HK-2 (cell line): ENCODE measurements around the gene PLXNB3.
"Not testable (repeated sequence)": the region's sequence is repeated elsewhere in the genome, so short reads cannot be mapped to it uniquely, and the experiment has no call there.

Experiments
- DNase-seq: peaks from one replicate; pipeline ENCODE4 v3.0.0-alpha.2; 2018; ENCODE audit not compliant: unreplicated experiment

Gene PLXNB3

GRCh38 chrX:153732401-153732800 is 31.6 kb upstream of the PLXNB3 start:
- no peak for DNase-seq

GRCh38 chrX:153733651-153734240 is 30.3 kb upstream of the PLXNB3 start:
- DNase-seq: no peak

GRCh38 chrX:153734871-153735270 is 29.2 kb upstream of the PLXNB3 start:
- DNase-seq: no peak

- no peak for DNase-seq
Measured at GRCh38 chrX:153735274-153735673, 28.8 kb upstream of the PLXNB3 start.

GRCh38 chrX:153736071-153736820 is 27.8 kb upstream of the PLXNB3 start:
- no peak for DNase-seq

- DNase-seq: no peak
Measured at GRCh38 chrX:153736871-153737441, 27.1 kb upstream of the PLXNB3 start.

- DNase-seq: no peak
Measured at GRCh38 chrX:153738056-153738605, 25.9 kb upstream of the PLXNB3 start.

- DNase-seq: no peak
Measured at GRCh38 chrX:153739754-153740486, 24.1 kb upstream of the PLXNB3 start.

GRCh38 chrX:153740631-153741222 is 23.3 kb upstream of the PLXNB3 start:
- DNase-seq: no peak

- no peak for DNase-seq
Measured at GRCh38 chrX:153741446-153741845, 22.6 kb upstream of the PLXNB3 start.

- not testable (repeated sequence) for DNase-seq
Measured at GRCh38 chrX:153742111-153742510, 21.9 kb upstream of the PLXNB3 start.

GRCh38 chrX:153742796-153743467 is 21.1 kb upstream of the PLXNB3 start:
- not testable (repeated sequence) for DNase-seq

- not testable (repeated sequence) for DNase-seq
Measured at GRCh38 chrX:153743468-153744209, 20.4 kb upstream of the PLXNB3 start.

- no peak for DNase-seq
Measured at GRCh38 chrX:153744210-153745066, 19.6 kb upstream of the PLXNB3 start.

- not testable (repeated sequence) for DNase-seq
Measured at GRCh38 chrX:153745067-153745433, 19.0 kb upstream of the PLXNB3 start.

- DNase-seq: no peak
Measured at GRCh38 chrX:153746359-153746758, 17.7 kb upstream of the PLXNB3 start.

GRCh38 chrX:153746991-153747390 is 17.1 kb upstream of the PLXNB3 start:
- not testable (repeated sequence) for DNase-seq

GRCh38 chrX:153749017-153749416 is 15.0 kb upstream of the PLXNB3 start:
- not testable (repeated sequence) for DNase-seq

- DNase-seq: no peak
Measured at GRCh38 chrX:153750127-153750774, 13.8 kb upstream of the PLXNB3 start.
